Smooth muscle cell (in vitro differentiated cells): ENCODE data around the gene HOXD10. TPM values are rescaled to one million over a fixed set of nuclear protein-coding genes. Genes with fewer than 3 reads are reported as not detected.

Source experiments
- DNase-seq: peaks from one replicate; lab custom pipeline; 2025; ENCODE audit not compliant: unreplicated experiment; lab: John Stamatoyannopoulos, UW
- H2AFZ ChIP-seq: fragments of 200-600 bp; sonication (generic); 2 replicates; pipeline ENCODE4 v1.6.0; 2016; ENCODE audit warnings: antibody characterized with exemption, low read depth, mild to moderate bottlenecking
- H3F3A ChIP-seq: fragments of 200-600 bp; sonication (generic); 2 replicates; pipeline ENCODE4 v1.6.0; 2017; ENCODE audit warnings: antibody characterized with exemption, low read depth
- H3K27ac ChIP-seq: fragments of 200-600 bp; sonication (generic); 2 replicates; pipeline ENCODE4 v1.5.1; 2016; ENCODE audit warnings: low read depth, mild to moderate bottlenecking
- H3K27me3 ChIP-seq: fragments of 200-600 bp; sonication (generic); 2 replicates; pipeline ENCODE4 v1.6.1; 2016; ENCODE audit warnings: low read depth, mild to moderate bottlenecking
- H3K36me3 ChIP-seq: fragments of 200-600 bp; sonication (generic); 2 replicates; pipeline ENCODE4 v1.5.1; 2016; ENCODE audit warnings: low read depth
- H3K4me1 ChIP-seq: fragments of 200-600 bp; sonication (generic); 2 replicates; pipeline ENCODE4 v1.5.1; 2016; ENCODE audit warnings: low read depth
- H3K4me2 ChIP-seq: fragments of 200-600 bp; sonication (generic); 2 replicates; pipeline ENCODE4 v1.6.0; 2016; ENCODE audit warnings: mild to moderate bottlenecking
- H3K4me3 ChIP-seq: fragments of 200-600 bp; sonication (generic); 2 replicates; pipeline ENCODE4 v1.5.1; 2016; ENCODE audit warnings: mild to moderate bottlenecking
- H3K79me2 ChIP-seq: fragments of 200-600 bp; sonication (generic); 2 replicates; pipeline ENCODE4 v1.6.0; 2016; ENCODE audit warnings: low read depth, mild to moderate bottlenecking
- H3K9ac ChIP-seq: fragments of 200-600 bp; sonication (generic); 2 replicates; pipeline ENCODE4 v1.6.0; 2016; ENCODE audit warnings: low read depth
- H3K9me3 ChIP-seq: fragments of 200-600 bp; sonication (generic); replicated peaks from 2 replicates; pipeline ENCODE4 v1.5.1; 2016; ENCODE audit warnings: low read depth
- H4K20me1 ChIP-seq: fragments of 200-600 bp; sonication (generic); 2 replicates; pipeline ENCODE4 v1.6.0; 2016; ENCODE audit warnings: low read depth
- CTCF ChIP-seq: fragments of 200-600 bp; sonication (generic); IDR thresholded peaks from 2 replicates; pipeline ENCODE4 v1.5.1; 2017; ENCODE audit warnings: borderline replicate concordance, mild to moderate bottlenecking, antibody characterized with exemption; ENCODE audit not compliant: insufficient read depth, poor library complexity, severe bottlenecking
- WGBS: methylation state at CpG from one replicate; pipeline ENCODE4 v1.1.7; 2016; ENCODE audit warnings: low lambda C conversion rate; 5-methylcytosine and 5-hydroxymethylcytosine counted together
- polyA plus RNA-seq: library from polyadenylated mRNA; unstranded; fragments of >200 nt; fragmentation: Nextera tagmentation; extraction: Ambion mirVana; gene quantifications from 2 replicates; pipeline ENCODE4 v1.2.1, GENCODE V29; 2016
- total RNA-seq: library from RNA; depleted of rRNA; stranded (reverse); fragments of >200 nt; gene quantifications from 2 replicates; pipeline ENCODE4 v1.2.3, GENCODE V29; 2014

The HOXD10 gene
- total and polyA plus RNA-seq, 2 experiments from 2014 or later: 9.9 to 11.4 TPM

- Histone ChIP-seq H3K4me2 (no peak overlapping the region), H3K4me1 (no peaks in the 10 kb centered on the region), H3K9me3 (no peaks in the 10 kb centered on the region), H3K27ac (no peak overlapping the region), H3K9ac (no peak overlapping the region), H3K36me3 (no peaks in the 10 kb centered on the region), H3K27me3 (peaks cover 97% of the 10 kb centered on the region), H3F3A (no peaks in the 10 kb centered on the region), H3K4me3 (no peak overlapping the region), H2AFZ (no peak overlapping the region), H3K79me2 (no peaks in the 10 kb centered on the region), H4K20me1 (no peaks in the 10 kb centered on the region)
- TF ChIP-seq CTCF: no peak
- no peak for DNase-seq
- WGBS: 44% methylated on average over 2 of the region's 2 CpGs
Observed at GRCh38 chr2:176076796-176077195, 39.8 kb upstream of the HOXD10 start.

GRCh38 chr2:176078541-176079284, 37.9 kb upstream of the HOXD10 start:
- Histone ChIP-seq H3K9me3 (no peaks in the 10 kb centered on the region), H3K27ac (no peak overlapping the region)

GRCh38 chr2:176079285-176079830, 37.2 kb upstream of the HOXD10 start:
- Histone ChIP-seq H3K4me2 (peak overlapping the region; percentile 78), H3K27ac (no peak overlapping the region), H3K9ac (no peak overlapping the region), H2AFZ (no peak overlapping the region), H3K27me3 (peaks cover 97% of the 10 kb centered on the region), H3K4me3 (peak overlapping the region; percentile 33), H3K79me2 (no peaks in the 10 kb centered on the region), H3K4me1 (peaks cover 6% of the 10 kb centered on the region), H3F3A (no peaks in the 10 kb centered on the region), H4K20me1 (no peaks in the 10 kb centered on the region), H3K9me3 (no peaks in the 10 kb centered on the region), H3K36me3 (no peaks in the 10 kb centered on the region)
- no peak for DNase-seq
- 1% methylated on average over 30 of the region's 30 CpGs for WGBS
- no peak for TF ChIP-seq CTCF

More at GRCh38 chr2:176078541-176079284, 37.9 kb upstream of the HOXD10 start:
- H4K20me1 ChIP-seq: no peaks in the 10 kb centered on the region
- H3K79me2 ChIP-seq: no peaks in the 10 kb centered on the region
- WGBS: 15% methylated on average over 25 of the region's 25 CpGs
- no peak overlapping the region for H2AFZ ChIP-seq
- no peak overlapping the region for H3K9ac ChIP-seq
- no peaks in the 10 kb centered on the region for H3K36me3 ChIP-seq
- H3F3A ChIP-seq: no peaks in the 10 kb centered on the region
- peaks cover 6% of the 10 kb centered on the region for H3K4me1 ChIP-seq
- H3K4me2 ChIP-seq: peak overlapping the region; percentile 78
- H3K27me3 ChIP-seq: peaks cover 97% of the 10 kb centered on the region
- H3K4me3 ChIP-seq: peak overlapping the region; percentile 33
- DNase-seq: no peak
- TF ChIP-seq CTCF: no peak
